ENCODE measurements around the gene LANCL1.

Gene LANCL1

DNA sequence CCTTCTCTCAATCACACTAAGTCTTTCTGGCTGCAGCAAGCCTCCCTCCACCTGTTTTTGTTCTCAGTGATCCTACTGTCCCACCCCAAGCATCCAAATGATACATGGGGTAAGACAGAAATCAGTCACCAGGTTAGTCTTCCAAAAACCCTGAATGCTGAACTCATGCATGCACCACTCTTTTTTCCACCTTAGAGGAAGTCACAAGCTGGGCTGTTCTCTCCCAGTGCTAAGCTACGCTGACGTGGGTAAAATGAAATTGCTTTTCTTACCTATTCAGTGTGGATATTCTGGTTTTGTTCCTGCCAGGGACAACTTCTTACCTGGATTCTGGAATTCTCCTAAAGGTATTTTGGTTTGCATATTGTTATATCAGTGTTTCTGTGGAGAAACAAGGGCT is 54.2 kb downstream of the LANCL1 start:
- no peak overlapping the region for H3K4me3 ChIP-seq (ENCODE audit: low read length)
- DNase-seq (ENCODE audit: low read depth, low spot score): no peak

DNA sequence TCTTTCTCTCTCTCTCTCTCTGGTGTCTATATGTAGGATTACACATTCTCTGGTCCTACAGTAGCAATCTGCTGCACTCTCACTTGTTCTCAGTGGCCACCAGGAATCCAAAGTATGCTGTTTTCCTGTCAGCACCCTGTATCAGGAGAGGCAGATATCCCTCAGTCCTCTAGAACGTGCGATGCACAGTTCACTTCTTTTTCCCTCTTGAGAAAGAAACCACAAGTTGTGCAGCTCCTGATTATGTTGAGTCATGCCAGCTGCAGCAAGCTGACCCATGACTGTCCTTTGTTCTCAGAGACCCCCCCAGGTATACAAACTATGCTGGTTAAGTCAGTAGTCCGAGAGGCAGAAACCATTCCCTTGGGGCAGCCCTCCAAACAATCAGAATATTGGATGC is 54.6 kb downstream of the LANCL1 start:
- no peak overlapping the region for H3K4me3 ChIP-seq (ENCODE audit: low read length)
- no peak for DNase-seq (ENCODE audit: low read depth, low spot score)

DNA sequence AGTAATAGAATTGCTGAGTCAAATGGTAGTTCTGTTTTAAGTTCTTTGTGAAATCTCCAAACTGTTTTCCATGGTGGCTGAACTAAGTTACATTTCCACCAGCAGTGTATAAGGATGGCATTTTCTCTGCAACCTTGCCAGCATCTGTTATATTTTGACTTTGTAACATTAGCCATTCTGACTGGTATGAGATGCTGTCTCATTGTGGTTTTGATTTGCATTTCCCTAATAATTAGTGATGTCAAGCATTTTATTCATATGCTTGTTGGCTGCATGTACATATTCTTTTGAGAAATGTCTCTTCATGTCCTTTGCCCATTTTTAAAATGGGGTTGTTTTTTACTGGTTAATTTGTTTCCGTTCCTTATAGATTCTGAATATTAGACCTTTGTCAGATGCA is 63.9 kb downstream of the LANCL1 start:
- DNase-seq (ENCODE audit: low read depth, low spot score): no peak
- H3K4me3 ChIP-seq (ENCODE audit: low read length): no peak overlapping the region

GRCh38 chr2:210410542-210410941 is 66.0 kb downstream of the LANCL1 start:
- no peak overlapping the region for H3K4me3 ChIP-seq (ENCODE audit: low read length)
- DNase-seq (ENCODE audit: low read depth, low spot score): no peak

DNA sequence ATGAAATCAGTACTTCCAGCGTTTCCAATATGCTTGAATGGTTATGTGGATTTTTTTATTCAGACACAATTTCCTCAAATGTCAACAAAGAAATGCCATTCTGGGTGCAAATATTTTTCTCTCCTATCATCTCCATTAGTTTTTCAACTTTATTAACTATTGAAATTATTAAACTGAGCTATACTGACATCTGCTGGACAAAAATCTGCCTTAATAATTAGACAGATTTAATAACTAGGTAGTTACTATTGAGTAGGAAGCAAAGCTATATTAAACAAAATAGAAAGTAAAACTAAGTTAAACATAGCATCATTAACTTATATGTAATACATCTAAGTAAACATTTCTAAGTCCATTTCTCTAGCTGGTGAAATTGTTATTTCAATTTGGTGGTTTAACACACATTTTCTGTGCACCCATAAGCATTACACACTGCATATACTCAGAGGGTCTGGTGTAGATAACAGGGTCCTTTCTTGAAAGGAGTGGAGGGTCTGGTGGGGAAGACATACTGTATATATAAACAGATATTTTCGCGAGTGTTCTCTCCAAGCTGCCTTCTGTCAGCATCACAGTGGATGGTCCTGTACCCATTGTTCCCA is 77.0 kb downstream of the LANCL1 start:
- peak; percentile 3 for DNase-seq (ENCODE audit: low read depth, low spot score)
- no peak overlapping the region for H3K4me3 ChIP-seq (ENCODE audit: low read length)

- H3K4me3 ChIP-seq (ENCODE audit: low read length): no peak overlapping the region
- no peak for DNase-seq (ENCODE audit: low read depth, low spot score)
Observed at GRCh38 chr2:210392469-210392881, 84.1 kb downstream of the LANCL1 start.

- no peak overlapping the region for H3K4me3 ChIP-seq (ENCODE audit: low read length)
- DNase-seq (ENCODE audit: low read depth, low spot score): no peak
Observed at GRCh38 chr2:210389856-210390255, 86.7 kb downstream of the LANCL1 start.

- no peak overlapping the region for H3K4me3 ChIP-seq (ENCODE audit: low read length)
- DNase-seq (ENCODE audit: low read depth, low spot score): no peak
Observed at GRCh38 chr2:210388148-210388547, 88.4 kb downstream of the LANCL1 start.

GRCh38 chr2:210387074-210387473 is 89.5 kb downstream of the LANCL1 start:
- no peak for DNase-seq (ENCODE audit: low read depth, low spot score)
- no peak overlapping the region for H3K4me3 ChIP-seq (ENCODE audit: low read length)
